DOHH2 (cell line): ENCODE results near the gene CACNA1I.

Source experiments
- EZH2phosphoT487 ChIP-seq: fragments of 200-600 bp; sonication (generic); IDR thresholded peaks from 2 replicates; pipeline ENCODE4 v1.6.1; 2017; ENCODE audit warnings: borderline replicate concordance, mild to moderate bottlenecking, antibody characterized with exemption, low read length, moderate library complexity, mixed read lengths
- TF ChIP-seq, protein P1 (sequence below): fragments of 200-600 bp; sonication (generic); IDR thresholded peaks from one replicate; pipeline ENCODE4 v1.5.1; 2014; ENCODE audit warnings: antibody characterized with exemption, mild to moderate bottlenecking, low read depth, low read length; ENCODE audit not compliant: poor library complexity, severe bottlenecking

DNA sequence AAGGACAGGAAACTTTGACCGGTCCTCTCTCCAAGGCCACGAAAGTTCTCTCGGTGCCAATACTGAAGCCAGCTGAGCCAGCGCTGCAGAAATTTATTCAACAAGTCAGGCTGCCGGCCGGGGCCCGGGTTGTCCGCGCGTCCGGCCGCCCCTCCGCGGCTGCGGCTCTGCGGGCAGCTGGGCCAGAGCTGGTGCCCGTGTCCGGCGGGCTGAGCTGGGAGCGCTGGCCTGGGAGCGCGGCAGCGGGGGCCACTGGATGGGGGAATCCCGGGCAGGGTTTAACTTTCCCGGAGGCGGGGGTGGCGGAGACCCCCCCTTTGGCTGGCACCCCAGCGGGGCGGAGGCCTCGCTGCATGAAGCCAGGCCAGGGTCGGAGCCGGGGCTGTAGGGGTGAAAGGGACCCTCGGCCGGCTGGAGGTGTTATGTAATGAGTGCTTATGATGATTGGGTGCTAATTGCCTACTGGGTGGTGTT lies 12.3 kb upstream of the CACNA1I start:
- TF ChIP-seq, protein P1, sequence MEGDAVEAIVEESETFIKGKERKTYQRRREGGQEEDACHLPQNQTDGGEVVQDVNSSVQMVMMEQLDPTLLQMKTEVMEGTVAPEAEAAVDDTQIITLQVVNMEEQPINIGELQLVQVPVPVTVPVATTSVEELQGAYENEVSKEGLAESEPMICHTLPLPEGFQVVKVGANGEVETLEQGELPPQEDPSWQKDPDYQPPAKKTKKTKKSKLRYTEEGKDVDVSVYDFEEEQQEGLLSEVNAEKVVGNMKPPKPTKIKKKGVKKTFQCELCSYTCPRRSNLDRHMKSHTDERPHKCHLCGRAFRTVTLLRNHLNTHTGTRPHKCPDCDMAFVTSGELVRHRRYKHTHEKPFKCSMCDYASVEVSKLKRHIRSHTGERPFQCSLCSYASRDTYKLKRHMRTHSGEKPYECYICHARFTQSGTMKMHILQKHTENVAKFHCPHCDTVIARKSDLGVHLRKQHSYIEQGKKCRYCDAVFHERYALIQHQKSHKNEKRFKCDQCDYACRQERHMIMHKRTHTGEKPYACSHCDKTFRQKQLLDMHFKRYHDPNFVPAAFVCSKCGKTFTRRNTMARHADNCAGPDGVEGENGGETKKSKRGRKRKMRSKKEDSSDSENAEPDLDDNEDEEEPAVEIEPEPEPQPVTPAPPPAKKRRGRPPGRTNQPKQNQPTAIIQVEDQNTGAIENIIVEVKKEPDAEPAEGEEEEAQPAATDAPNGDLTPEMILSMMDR = no peak
- TF ChIP-seq EZH2phosphoT487 = no peak
